Astrocyte of the cerebellum (primary cell): Measurements from ENCODE around the gene HMBS.
"Not testable (repeated sequence)": the region's sequence is repeated elsewhere in the genome, so short reads cannot be mapped to it uniquely, and the experiment has no call there.

Experiments
- DNase-seq: peaks from one replicate; pipeline ENCODE4 v3.0.0-alpha.2; 2011; ENCODE audit warnings: low read depth
- H3K4me3 ChIP-seq: 2 replicates; pipeline ENCODE4 v1.5.1; 2011; ENCODE audit warnings: mild to moderate bottlenecking, low read depth, low read length, moderate library complexity
- in situ Hi-C: cut with HindIII; loops from 2 replicates; pipeline ENCODE4 v1.10.0; 2017; ENCODE audit warnings: low sequenced_read_pairs
- TF ChIP-seq, protein P1 (sequence below): IDR thresholded peaks from 2 replicates; pipeline ENCODE4 v1.5.1; 2012; ENCODE audit warnings: low read length, low read depth, moderate library complexity, mild to moderate bottlenecking; ENCODE audit errors: missing control alignments

HMBS gene

GRCh38 chr11:119100994-119101758 lies 16.5 kb downstream of the HMBS start:
- in situ Hi-C loops: loop anchor here (5.0 to 25.0 kb wide), 2 partner anchors 84 to 186 kb away; partner anchors contain the start of genes RPS25 and TRAPPC4
- DNase-seq: no peak
- H3K4me3 ChIP-seq: peak overlapping the region; percentile 91
- TF ChIP-seq, protein P1, sequence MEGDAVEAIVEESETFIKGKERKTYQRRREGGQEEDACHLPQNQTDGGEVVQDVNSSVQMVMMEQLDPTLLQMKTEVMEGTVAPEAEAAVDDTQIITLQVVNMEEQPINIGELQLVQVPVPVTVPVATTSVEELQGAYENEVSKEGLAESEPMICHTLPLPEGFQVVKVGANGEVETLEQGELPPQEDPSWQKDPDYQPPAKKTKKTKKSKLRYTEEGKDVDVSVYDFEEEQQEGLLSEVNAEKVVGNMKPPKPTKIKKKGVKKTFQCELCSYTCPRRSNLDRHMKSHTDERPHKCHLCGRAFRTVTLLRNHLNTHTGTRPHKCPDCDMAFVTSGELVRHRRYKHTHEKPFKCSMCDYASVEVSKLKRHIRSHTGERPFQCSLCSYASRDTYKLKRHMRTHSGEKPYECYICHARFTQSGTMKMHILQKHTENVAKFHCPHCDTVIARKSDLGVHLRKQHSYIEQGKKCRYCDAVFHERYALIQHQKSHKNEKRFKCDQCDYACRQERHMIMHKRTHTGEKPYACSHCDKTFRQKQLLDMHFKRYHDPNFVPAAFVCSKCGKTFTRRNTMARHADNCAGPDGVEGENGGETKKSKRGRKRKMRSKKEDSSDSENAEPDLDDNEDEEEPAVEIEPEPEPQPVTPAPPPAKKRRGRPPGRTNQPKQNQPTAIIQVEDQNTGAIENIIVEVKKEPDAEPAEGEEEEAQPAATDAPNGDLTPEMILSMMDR: no peak

- H3K4me3 ChIP-seq: peak within 1 kb of the TSS; percentile 91
- in situ Hi-C loops: loop anchor here (5.0 to 25.0 kb wide), 2 partner anchors 85 to 185 kb away; partner anchors contain the start of genes RPS25 and TRAPPC4
- peak; percentile 95 for DNase-seq
- TF ChIP-seq, protein P1: no peak
Observed at GRCh38 chr11:119101759-119102423, 17.2 kb downstream of the HMBS start, which contains the start of gene DPAGT1. Gene DPAGT1 (minus strand): TSS chr11:119101853. CDS start chr11:119101655, 198 bp downstream.

- H3K4me3 ChIP-seq: peak overlapping the region; percentile 91
- in situ Hi-C loops: loop anchor here (5.0 to 25.0 kb wide), 2 partner anchors 86 to 184 kb away; partner anchors contain the start of genes RPS25 and TRAPPC4
- not testable (repeated sequence) for DNase-seq
Observed at GRCh38 chr11:119103161-119103664, 18.5 kb downstream of the HMBS start.

- in situ Hi-C loops: loop anchor here (5.0 to 25.0 kb wide), 2 partner anchors 86 to 184 kb away; partner anchors contain the start of genes RPS25 and TRAPPC4
Observed at GRCh38 chr11:119103793-119104192, 19.1 kb downstream of the HMBS start.

DNA sequence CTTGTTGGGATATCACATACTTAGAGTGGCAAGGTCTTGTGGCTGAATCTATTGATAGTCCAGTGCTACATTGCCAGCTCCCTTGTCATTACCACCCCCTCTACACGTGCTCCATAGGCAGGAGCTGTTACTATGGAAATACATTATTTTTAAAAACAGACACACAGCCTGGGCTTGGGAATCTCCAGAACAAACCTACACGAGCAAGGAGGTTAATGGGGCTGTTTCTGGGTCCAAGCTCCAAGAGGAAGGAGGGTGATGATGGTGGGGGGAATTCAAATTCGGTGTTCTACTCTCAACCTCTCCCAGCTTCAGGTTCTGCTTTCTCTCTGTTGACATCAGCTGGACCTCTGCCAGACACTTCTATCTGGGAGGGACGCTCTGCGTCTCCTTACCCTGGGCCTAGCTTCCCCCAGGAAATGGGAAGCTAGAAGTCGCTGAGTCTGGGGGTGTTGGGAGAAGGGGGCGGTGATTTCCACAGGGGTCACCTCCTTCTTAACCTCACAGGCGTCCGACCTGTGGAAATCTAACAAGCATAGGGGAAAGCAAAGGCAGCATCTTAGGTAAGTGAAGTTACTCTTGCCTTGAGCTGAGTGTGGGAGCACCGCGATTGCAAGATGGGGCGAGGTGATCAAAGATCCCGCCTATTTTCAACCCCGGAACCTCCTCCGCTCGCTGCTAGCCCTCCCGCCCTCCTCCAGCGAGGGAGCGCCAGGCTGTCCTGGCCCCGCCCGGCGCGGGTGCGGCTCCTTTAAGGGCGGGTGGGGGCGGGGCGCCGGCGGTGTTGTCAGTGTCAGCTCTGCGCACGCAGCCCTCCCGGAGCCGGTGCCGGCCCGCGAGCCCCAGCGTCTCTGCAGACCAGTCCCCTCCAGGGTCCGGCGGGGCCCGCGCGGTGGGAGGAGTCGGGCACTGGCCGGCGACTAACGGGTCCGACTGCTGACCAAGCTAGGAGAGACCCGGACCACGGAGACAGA lies 22.2 kb downstream of the HMBS start, which contains the start of gene C2CD2L:
TSS of gene C2CD2L (plus strand) at position 781 of the 974 bp plus-strand sequence. CDS start 398 bp downstream, outside the sequence.
- TF ChIP-seq, protein P1: no peak
- H3K4me3 ChIP-seq: peak within 1 kb of the TSS; percentile 76
- in situ Hi-C loops: loop anchor here (25.0 kb wide), 1 partner anchor 180 kb away; no protein-coding TSS in a partner anchor
- DNase-seq: peak; percentile 63

More at GRCh38 chr11:119103793-119104192, 19.1 kb downstream of the HMBS start:
- no peak overlapping the region for H3K4me3 ChIP-seq
- no peak for DNase-seq
- TF ChIP-seq, protein P1: no peak

GRCh38 chr11:119107538-119108145 lies 23.0 kb downstream of the HMBS start:
- DNase-seq: no peak
- TF ChIP-seq, protein P1: no peak
- H3K4me3 ChIP-seq: peak overlapping the region; percentile 76
- in situ Hi-C loops: loop anchor here (25.0 kb wide), 1 partner anchor 180 kb away; no protein-coding TSS in a partner anchor
